ENCODE measurements around the gene NCCRP1.

NCCRP1 gene

GRCh38 chr19:39195755-39196154 lies 1.0 kb upstream of the NCCRP1 start:
- DNase-seq (ENCODE audit: low spot score), result no peak
- POLR2A ChIA-PET (ENCODE audit: low non-redundant PET), result no interaction called here
- no peak overlapping the region for H3K27ac ChIP-seq
- CTCF ChIA-PET, result interaction anchor here (1.2 kb wide), 1 partner anchor 86 kb away, joined by 3 read pairs; no protein-coding TSS in a partner anchor
- TF ChIP-seq CTCF (conservative IDR thresholded peaks at IDR 0.05; ENCODE audit: low read depth), result no peak

- TF ChIP-seq CTCF (conservative IDR thresholded peaks at IDR 0.05; ENCODE audit: low read depth), result no peak
- POLR2A ChIA-PET (ENCODE audit: low non-redundant PET), result no interaction called here
- H3K27ac ChIP-seq, result no peak overlapping the region
- CTCF ChIA-PET, result interaction anchor here (1.2 kb wide), 1 partner anchor 86 kb away, joined by 3 read pairs; no protein-coding TSS in a partner anchor
- no peak for DNase-seq (ENCODE audit: low spot score)
Observed at GRCh38 chr19:39196320-39196719, 444 bp upstream of the NCCRP1 start.

DNA sequence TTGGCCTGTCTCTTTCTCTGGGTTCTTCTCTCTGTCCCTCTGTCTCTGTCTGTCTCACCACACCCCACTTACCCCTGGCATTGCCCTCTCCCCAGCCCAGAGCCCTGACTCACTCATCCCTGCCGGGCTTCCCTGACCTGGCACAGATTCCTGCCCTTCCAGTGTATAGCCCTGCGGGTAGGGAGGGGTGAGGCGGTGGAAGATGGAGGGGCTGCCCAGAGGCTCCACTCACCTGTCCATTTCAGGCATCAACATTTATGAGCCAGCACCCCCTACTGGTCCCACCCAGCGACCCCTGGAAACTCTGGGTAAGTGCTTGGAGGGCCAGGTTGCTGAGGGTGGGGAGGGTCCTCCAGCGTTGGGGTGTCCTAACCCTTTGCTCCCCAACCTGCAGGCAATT lies 1.0 kb downstream of the NCCRP1 start:
- no peak for TF ChIP-seq CTCF (conservative IDR thresholded peaks at IDR 0.05; ENCODE audit: low read depth)
- CTCF ChIA-PET, result interaction anchor here (0.6 to 1.3 kb wide), 3 partner anchors 10 to 236 kb away, joined by 3 to 5 read pairs (median 4); no protein-coding TSS in a partner anchor
- DNase-seq (ENCODE audit: low spot score), result peak; percentile 43
- no peak overlapping the region for H3K27ac ChIP-seq
- POLR2A ChIA-PET (ENCODE audit: low non-redundant PET), result no interaction called here

GRCh38 chr19:39199025-39199424 lies 2.3 kb downstream of the NCCRP1 start:
- no peak overlapping the region for H3K27ac ChIP-seq
- no peak for TF ChIP-seq CTCF (conservative IDR thresholded peaks at IDR 0.05; ENCODE audit: low read depth)
- DNase-seq (ENCODE audit: low spot score), result no peak
- CTCF ChIA-PET, result interaction anchor here (0.6 to 1.3 kb wide), 2 partner anchors 42 to 76 kb away, joined by 3 to 5 read pairs; no protein-coding TSS in a partner anchor
- POLR2A ChIA-PET (ENCODE audit: low non-redundant PET), result no interaction called here

DNA sequence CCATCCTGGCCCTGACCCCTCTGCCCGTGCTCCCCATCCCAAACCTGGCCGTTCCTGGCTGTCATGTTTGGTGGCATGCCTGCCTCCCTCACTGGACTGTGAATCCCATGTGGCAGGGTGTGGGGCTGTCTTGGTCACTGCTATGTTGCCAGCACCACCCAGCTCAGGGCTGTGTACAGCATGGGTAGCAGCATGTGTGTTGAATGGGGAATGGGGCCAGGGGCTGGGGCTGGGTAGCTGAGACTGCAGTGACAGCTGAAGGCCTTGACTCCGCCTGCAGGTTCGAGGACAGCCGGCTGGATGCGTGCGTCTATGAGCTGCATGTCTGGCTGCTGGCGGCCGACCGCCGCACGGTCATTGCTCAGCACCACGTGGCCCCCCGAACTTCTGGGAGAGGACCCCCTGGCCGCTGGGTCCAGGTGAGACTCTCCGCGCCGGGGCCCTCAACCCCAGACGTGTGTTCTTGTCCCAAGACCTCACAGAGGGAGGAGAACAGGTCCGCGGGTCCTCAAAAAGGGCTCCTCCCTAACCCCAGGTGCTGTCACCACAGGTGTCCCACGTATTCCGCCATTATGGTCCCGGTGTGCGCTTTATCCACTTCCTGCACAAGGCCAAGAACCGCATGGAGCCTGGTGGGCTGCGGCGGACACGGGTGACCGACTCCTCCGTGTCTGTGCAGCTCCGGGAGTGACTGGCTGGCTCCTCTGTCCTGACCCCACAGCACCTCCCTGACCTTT lies 3.5 kb downstream of the NCCRP1 start:
- CTCF ChIA-PET, result no interaction called here
- no peak for TF ChIP-seq CTCF (conservative IDR thresholded peaks at IDR 0.05; ENCODE audit: low read depth)
- no peak for DNase-seq (ENCODE audit: low spot score)
- H3K27ac ChIP-seq, result no peak overlapping the region
- POLR2A ChIA-PET (ENCODE audit: low non-redundant PET), result no interaction called here

GRCh38 chr19:39200803-39201115 lies 4.0 kb downstream of the NCCRP1 start:
- CTCF ChIA-PET, result no interaction called here
- DNase-seq (ENCODE audit: low spot score), result no peak
- TF ChIP-seq CTCF (conservative IDR thresholded peaks at IDR 0.05; ENCODE audit: low read depth), result no peak
- POLR2A ChIA-PET (ENCODE audit: low non-redundant PET), result no interaction called here
- H3K27ac ChIP-seq, result no peak overlapping the region

Measured in RWPE1 (cell line).